ENCODE measurements around the gene LRRC2.
A peak's percentile ranks its signal among the peaks of the same experiment; 100 is the strongest.
"Not testable (repeated sequence)": the region's sequence is repeated elsewhere in the genome, so short reads cannot be mapped to it uniquely, and the experiment has no call there.

The LRRC2 gene

GRCh38 chr3:46542801-46543201 is 23.3 kb downstream of the LRRC2 start:
- CTCF ChIA-PET, result interaction anchor here (0.6 to 6.0 kb wide), 4 partner anchors 10 to 54 kb away, joined by 3 to 40 read pairs (median 14); partner anchors contain the start of gene RTP3
- POLR2A ChIA-PET, result no interaction called here
- no peak for TF ChIP-seq CTCF (IDR thresholded peaks at IDR 0.05; ENCODE audit: control extremely low read depth, extremely low read depth, low read depth, missing control alignments)
- DNase-seq (ENCODE audit: extremely low spot score), result no peak

GRCh38 chr3:46542344-46542743 is 23.8 kb downstream of the LRRC2 start:
- CTCF ChIA-PET, result interaction anchor here (0.6 to 6.0 kb wide), 5 partner anchors 11 to 53 kb away, joined by 3 to 40 read pairs (median 7); partner anchors contain the start of gene RTP3
- POLR2A ChIA-PET, result no interaction called here
- DNase-seq (ENCODE audit: extremely low spot score), result no peak
- TF ChIP-seq CTCF (IDR thresholded peaks at IDR 0.05; ENCODE audit: control extremely low read depth, extremely low read depth, low read depth, missing control alignments), result no peak

- ChIA-PET POLR2A (no interaction called here), CTCF (interaction anchor here (1.0 to 6.0 kb wide), 6 partner anchors 13 to 53 kb away, joined by 3 to 40 read pairs (median 6); partner anchors contain the start of gene RTP3)
- DNase-seq (ENCODE audit: extremely low spot score), result no peak
- TF ChIP-seq CTCF (IDR thresholded peaks at IDR 0.05; ENCODE audit: control extremely low read depth, extremely low read depth, low read depth, missing control alignments), result no peak
Measured at GRCh38 chr3:46541835-46542234, 24.3 kb downstream of the LRRC2 start.

- CTCF ChIA-PET, result interaction anchor here (1.4 to 6.0 kb wide), 4 partner anchors 14 to 52 kb away, joined by 3 to 44 read pairs (median 26); no protein-coding TSS in a partner anchor
- no peak for DNase-seq (ENCODE audit: extremely low spot score)
- POLR2A ChIA-PET, result no interaction called here
- no peak for TF ChIP-seq CTCF (IDR thresholded peaks at IDR 0.05; ENCODE audit: control extremely low read depth, extremely low read depth, low read depth, missing control alignments)
Measured at GRCh38 chr3:46540550-46540949, 25.6 kb downstream of the LRRC2 start.

GRCh38 chr3:46539443-46540005 is 26.6 kb downstream of the LRRC2 start:
- DNase-seq (ENCODE audit: extremely low spot score), result no peak
- POLR2A ChIA-PET, result no interaction called here
- CTCF ChIA-PET, result interaction anchor here (0.8 to 6.0 kb wide), 6 partner anchors 9 to 51 kb away, joined by 3 to 44 read pairs (median 10); no protein-coding TSS in a partner anchor

GRCh38 chr3:46538803-46539442 is 27.2 kb downstream of the LRRC2 start:
- ChIA-PET CTCF (interaction anchor here (0.8 to 6.0 kb wide), 8 partner anchors 9 to 91 kb away, joined by 3 to 44 read pairs (median 6); no protein-coding TSS in a partner anchor), POLR2A (no interaction called here)
- TF ChIP-seq CTCF (IDR thresholded peaks at IDR 0.05; ENCODE audit: control extremely low read depth, extremely low read depth, low read depth, missing control alignments), result no peak
- peak; percentile 75 for DNase-seq (ENCODE audit: extremely low spot score)

More at GRCh38 chr3:46539443-46540005, 26.6 kb downstream of the LRRC2 start:
- TF ChIP-seq CTCF (IDR thresholded peaks at IDR 0.05; ENCODE audit: control extremely low read depth, extremely low read depth, low read depth, missing control alignments), result no peak

- DNase-seq (ENCODE audit: extremely low spot score); POLR2A ChIA-PET: not testable (repeated sequence)
- CTCF ChIA-PET, result interaction anchor here (0.9 to 6.0 kb wide), 7 partner anchors 10 to 91 kb away, joined by 3 to 44 read pairs (median 8); no protein-coding TSS in a partner anchor
Measured at GRCh38 chr3:46538425-46538802, 27.7 kb downstream of the LRRC2 start.

Data from GM10248 (cell line).